Measurements from ENCODE around the gene PRLHR.

The PRLHR gene

GRCh38 chr10:118563373-118563890 is 32.0 kb downstream of the PRLHR start:
- DNase-seq = no peak
- CTCF ChIA-PET = no interaction called here
- Mint-ChIP-seq H3K9me3 (no peaks in the 10 kb centered on the region), H3K4me3 (no peak overlapping the region), H3K27ac (no peak overlapping the region), H3K4me1 (peaks cover 2% of the 10 kb centered on the region), H3K36me3 (no peaks in the 10 kb centered on the region), H3K27me3 (peaks cover 23% of the 10 kb centered on the region)

DNA sequence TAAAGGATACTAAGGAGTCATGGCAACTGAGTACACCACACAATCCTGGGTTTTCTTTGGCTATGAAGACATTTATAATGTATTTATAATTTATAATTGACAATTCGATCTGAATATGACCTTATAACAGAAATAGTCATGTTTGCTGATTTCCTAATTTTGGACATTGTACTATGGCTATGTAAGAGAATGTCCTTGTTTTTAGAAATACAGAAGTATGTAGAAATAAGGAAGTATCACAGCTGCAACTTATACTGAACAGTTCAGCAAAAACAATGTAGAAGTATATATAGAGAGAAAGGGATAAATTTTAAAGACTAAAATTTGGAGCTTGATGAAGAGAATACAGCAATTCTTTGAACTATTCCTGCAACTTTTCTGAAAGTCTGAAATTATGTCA is 32.6 kb downstream of the PRLHR start:
- no peak overlapping the region for H3K27ac Mint-ChIP-seq
- CTCF ChIA-PET = no interaction called here
- no peak for DNase-seq
- no peaks in the 10 kb centered on the region for H3K36me3 Mint-ChIP-seq
- no peak overlapping the region for H3K4me3 Mint-ChIP-seq
- no peaks in the 10 kb centered on the region for H3K4me1 Mint-ChIP-seq
- no peaks in the 10 kb centered on the region for H3K9me3 Mint-ChIP-seq
- H3K27me3 Mint-ChIP-seq = peaks cover 25% of the 10 kb centered on the region

- CTCF ChIA-PET = interaction anchor here (1.0 to 1.1 kb wide), 2 partner anchors 9 kb away, joined by 4 read pairs; no protein-coding TSS in a partner anchor
- no peak for DNase-seq
- H3K4me1 Mint-ChIP-seq = no peaks in the 10 kb centered on the region
- no peak overlapping the region for H3K4me3 Mint-ChIP-seq
- peaks cover 26% of the 10 kb centered on the region for H3K27me3 Mint-ChIP-seq
- H3K36me3 Mint-ChIP-seq = no peaks in the 10 kb centered on the region
- no peaks in the 10 kb centered on the region for H3K9me3 Mint-ChIP-seq
- no peak overlapping the region for H3K27ac Mint-ChIP-seq
These were observed 37.5 kb downstream of the PRLHR start for GRCh38 chr10:118557946-118558345.

- Mint-ChIP-seq H3K27ac (no peak overlapping the region), H3K4me3 (no peak overlapping the region), H3K36me3 (no peaks in the 10 kb centered on the region), H3K9me3 (no peaks in the 10 kb centered on the region), H3K27me3 (peaks cover 49% of the 10 kb centered on the region), H3K4me1 (no peaks in the 10 kb centered on the region)
- CTCF ChIA-PET = no interaction called here
- DNase-seq = no peak
These were observed 43.8 kb downstream of the PRLHR start for GRCh38 chr10:118551535-118552100.

- Mint-ChIP-seq H3K4me3 (no peak overlapping the region), H3K36me3 (no peaks in the 10 kb centered on the region), H3K27me3 (peaks cover 64% of the 10 kb centered on the region), H3K9me3 (no peaks in the 10 kb centered on the region), H3K4me1 (no peaks in the 10 kb centered on the region), H3K27ac (no peak overlapping the region)
- CTCF ChIA-PET = interaction anchor here (0.7 kb wide), 1 partner anchor 57 kb away, joined by 3 read pairs; no protein-coding TSS in a partner anchor
- no peak for DNase-seq
These were observed 48.2 kb downstream of the PRLHR start for GRCh38 chr10:118547282-118547681.

DNA sequence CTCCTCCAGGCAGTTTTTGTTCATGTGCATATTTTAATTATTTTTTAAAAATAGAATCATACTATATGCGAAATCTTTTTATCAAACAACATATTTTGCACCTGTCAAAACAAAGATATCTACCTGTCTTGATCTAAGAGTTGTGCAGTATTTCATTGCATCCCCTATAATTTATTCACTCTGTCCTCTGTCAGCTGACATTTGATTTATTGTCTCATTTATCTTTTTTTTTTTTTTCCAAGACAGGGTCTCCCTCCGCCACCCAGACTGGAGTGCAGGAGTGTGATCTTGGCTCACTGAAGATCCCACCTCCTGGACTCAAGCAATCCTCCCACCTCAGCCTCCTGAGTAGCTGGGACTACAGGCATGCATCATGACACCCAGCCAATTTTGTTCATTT is 49.0 kb downstream of the PRLHR start:
- Mint-ChIP-seq H3K4me1 (no peaks in the 10 kb centered on the region), H3K9me3 (no peaks in the 10 kb centered on the region), H3K27me3 (peaks cover 64% of the 10 kb centered on the region), H3K36me3 (no peaks in the 10 kb centered on the region), H3K4me3 (no peak overlapping the region), H3K27ac (no peak overlapping the region)
- DNase-seq = no peak
- CTCF ChIA-PET = no interaction called here

GRCh38 chr10:118545381-118545780 is 50.1 kb downstream of the PRLHR start:
- Mint-ChIP-seq H3K27me3 (peaks cover 63% of the 10 kb centered on the region), H3K36me3 (no peaks in the 10 kb centered on the region), H3K27ac (no peak overlapping the region), H3K4me1 (no peaks in the 10 kb centered on the region), H3K9me3 (no peaks in the 10 kb centered on the region), H3K4me3 (no peak overlapping the region)
- CTCF ChIA-PET = interaction anchor here (1.2 to 2.2 kb wide), 2 partner anchors 10 to 88 kb away, joined by 3 to 8 read pairs; no protein-coding TSS in a partner anchor
- DNase-seq = no peak

DNA sequence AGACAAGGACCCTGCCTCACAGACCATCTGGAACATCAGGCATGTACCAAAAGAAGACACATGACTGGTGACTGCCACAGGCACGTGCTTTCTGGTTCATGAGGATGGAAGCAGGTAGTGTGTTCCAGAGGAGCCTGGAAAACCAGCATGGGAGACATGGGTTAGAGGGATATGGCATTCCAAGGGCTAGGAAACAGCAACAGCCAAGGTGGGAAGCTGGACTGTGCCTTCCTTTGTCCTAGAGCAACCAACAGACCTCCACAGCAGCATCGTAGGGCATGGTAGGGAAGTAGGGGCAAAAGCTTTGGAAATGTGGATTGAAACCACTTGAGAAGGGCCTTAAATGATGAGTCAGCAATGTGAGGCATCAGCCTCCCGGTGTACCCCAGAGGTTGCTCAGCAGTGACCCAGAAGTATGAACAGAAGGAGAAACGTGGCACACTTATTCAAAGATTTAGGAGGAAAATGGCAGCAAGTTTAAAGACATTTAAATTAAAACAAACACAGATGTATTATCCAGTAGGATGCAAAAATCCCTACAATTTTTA is 51.0 kb downstream of the PRLHR start:
- no peaks in the 10 kb centered on the region for H3K9me3 Mint-ChIP-seq
- peaks cover 56% of the 10 kb centered on the region for H3K27me3 Mint-ChIP-seq
- DNase-seq = no peak
- H3K4me1 Mint-ChIP-seq = no peaks in the 10 kb centered on the region
- no peaks in the 10 kb centered on the region for H3K36me3 Mint-ChIP-seq
- CTCF ChIA-PET = interaction anchor here (1.0 to 2.3 kb wide), 8 partner anchors 9 to 113 kb away, joined by 3 to 17 read pairs (median 6); no protein-coding TSS in a partner anchor
- no peak overlapping the region for H3K4me3 Mint-ChIP-seq
- H3K27ac Mint-ChIP-seq = no peak overlapping the region

GRCh38 chr10:118543714-118544400 is 51.6 kb downstream of the PRLHR start:
- no peak overlapping the region for H3K27ac Mint-ChIP-seq
- no peaks in the 10 kb centered on the region for H3K9me3 Mint-ChIP-seq
- no peaks in the 10 kb centered on the region for H3K36me3 Mint-ChIP-seq
- DNase-seq = peak; percentile 67
- H3K4me3 Mint-ChIP-seq = no peak overlapping the region
- no peaks in the 10 kb centered on the region for H3K4me1 Mint-ChIP-seq
- CTCF ChIA-PET = interaction anchor here (0.6 to 2.3 kb wide), 12 partner anchors 9 to 1052 kb away, joined by 3 to 17 read pairs (median 5); no protein-coding TSS in a partner anchor
- H3K27me3 Mint-ChIP-seq = peaks cover 59% of the 10 kb centered on the region

GRCh38 chr10:118542745-118543144 is 52.7 kb downstream of the PRLHR start:
- no peaks in the 10 kb centered on the region for H3K4me1 Mint-ChIP-seq
- H3K9me3 Mint-ChIP-seq = no peaks in the 10 kb centered on the region
- no peaks in the 10 kb centered on the region for H3K36me3 Mint-ChIP-seq
- no peak overlapping the region for H3K4me3 Mint-ChIP-seq
- DNase-seq = no peak
- CTCF ChIA-PET = interaction anchor here (1.4 to 2.3 kb wide), 4 partner anchors 10 to 299 kb away, joined by 3 to 17 read pairs (median 6); no protein-coding TSS in a partner anchor
- H3K27me3 Mint-ChIP-seq = peaks cover 56% of the 10 kb centered on the region
- H3K27ac Mint-ChIP-seq = no peak overlapping the region

DNA sequence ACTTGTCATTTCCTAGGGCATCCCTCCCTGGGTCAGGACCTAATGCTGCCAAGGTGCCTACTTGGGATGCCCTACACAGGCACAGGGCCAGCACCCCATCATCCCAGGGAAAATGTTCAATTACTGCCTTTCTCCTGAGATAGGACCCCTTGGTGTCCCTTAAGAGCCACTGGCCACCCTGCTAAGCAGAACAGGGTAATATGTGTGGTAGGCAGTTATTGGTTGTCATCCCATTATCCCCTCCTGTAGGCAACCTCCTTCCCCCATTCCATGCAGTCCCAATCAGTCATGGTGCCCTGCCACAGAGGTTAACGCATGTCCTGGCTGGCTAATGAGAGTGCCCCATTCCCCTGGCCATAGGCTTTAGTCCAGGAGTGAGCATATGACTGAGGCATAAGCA is 53.2 kb downstream of the PRLHR start:
- Mint-ChIP-seq H3K36me3 (no peaks in the 10 kb centered on the region), H3K9me3 (no peaks in the 10 kb centered on the region), H3K4me3 (no peak overlapping the region), H3K27ac (no peak overlapping the region), H3K4me1 (no peaks in the 10 kb centered on the region), H3K27me3 (peaks cover 52% of the 10 kb centered on the region)
- CTCF ChIA-PET = interaction anchor here (1.4 to 2.3 kb wide), 3 partner anchors 9 to 298 kb away, joined by 3 to 9 read pairs (median 4); no protein-coding TSS in a partner anchor
- DNase-seq = no peak

GRCh38 chr10:118541718-118542117 is 53.7 kb downstream of the PRLHR start:
- no peak overlapping the region for H3K4me3 Mint-ChIP-seq
- no peak overlapping the region for H3K27ac Mint-ChIP-seq
- peaks cover 48% of the 10 kb centered on the region for H3K27me3 Mint-ChIP-seq
- no peaks in the 10 kb centered on the region for H3K9me3 Mint-ChIP-seq
- H3K36me3 Mint-ChIP-seq = no peaks in the 10 kb centered on the region
- CTCF ChIA-PET = no interaction called here
- H3K4me1 Mint-ChIP-seq = no peaks in the 10 kb centered on the region
- no peak for DNase-seq
